ENCODE data around the gene DICER1. TPM values are rescaled to one million over a fixed set of nuclear protein-coding genes. Genes with fewer than 3 reads are reported as not detected.
"Not testable (repeated sequence)": the region's sequence is repeated elsewhere in the genome, so short reads cannot be mapped to it uniquely, and the experiment has no call there.

DICER1 gene
- total RNA-seq, 1 donor from 2014 or later, result 27.6 TPM

GRCh38 chr14:95142208-95142607, 15.1 kb downstream of the DICER1 start:
- no peaks in the 10 kb centered on the region for H3K27me3 ChIP-seq (ENCODE audit: control insufficient read depth, insufficient read depth, low read length)
- FAIRE-seq (no peak), DNase-seq (ENCODE audit: low read depth) (no peak)
- H3K36me3 ChIP-seq (ENCODE audit: control insufficient read depth, insufficient read depth, low read length), result no peaks in the 10 kb centered on the region
- no peak for TF ChIP-seq CTCF (IDR thresholded peaks at IDR 0.05; ENCODE audit: insufficient read depth, low read length, severe bottlenecking)
- no peak overlapping the region for H3K4me3 ChIP-seq (ENCODE audit: low read depth, low read length)

GRCh38 chr14:95141684-95142083, 15.6 kb downstream of the DICER1 start:
- Histone ChIP-seq H3K36me3 (ENCODE audit: control insufficient read depth, insufficient read depth, low read length) (no peaks in the 10 kb centered on the region), H3K4me3 (ENCODE audit: low read depth, low read length) (no peak overlapping the region), H3K27me3 (ENCODE audit: control insufficient read depth, insufficient read depth, low read length) (no peaks in the 10 kb centered on the region)
- FAIRE-seq (no peak), DNase-seq (ENCODE audit: low read depth) (no peak)
- no peak for TF ChIP-seq CTCF (IDR thresholded peaks at IDR 0.05; ENCODE audit: insufficient read depth, low read length, severe bottlenecking)

- no peak for TF ChIP-seq CTCF (IDR thresholded peaks at IDR 0.05; ENCODE audit: insufficient read depth, low read length, severe bottlenecking)
- H3K4me3 ChIP-seq (ENCODE audit: low read depth, low read length), result no peak overlapping the region
- FAIRE-seq (no peak), DNase-seq (ENCODE audit: low read depth) (peak; percentile 87)
- no peaks in the 10 kb centered on the region for H3K36me3 ChIP-seq (ENCODE audit: control insufficient read depth, insufficient read depth, low read length)
- H3K27me3 ChIP-seq (ENCODE audit: control insufficient read depth, insufficient read depth, low read length), result no peaks in the 10 kb centered on the region
Measured at GRCh38 chr14:95140060-95140858, 17.1 kb downstream of the DICER1 start.

GRCh38 chr14:95138876-95139275, 18.5 kb downstream of the DICER1 start:
- FAIRE-seq (no peak), DNase-seq (ENCODE audit: low read depth) (no peak)
- H3K4me3 ChIP-seq (ENCODE audit: low read depth, low read length), result no peak overlapping the region
- H3K36me3 ChIP-seq (ENCODE audit: control insufficient read depth, insufficient read depth, low read length), result no peaks in the 10 kb centered on the region
- no peak for TF ChIP-seq CTCF (IDR thresholded peaks at IDR 0.05; ENCODE audit: insufficient read depth, low read length, severe bottlenecking)
- no peaks in the 10 kb centered on the region for H3K27me3 ChIP-seq (ENCODE audit: control insufficient read depth, insufficient read depth, low read length)

GRCh38 chr14:95138455-95138854, 18.9 kb downstream of the DICER1 start:
- not testable (repeated sequence) for H3K4me3 ChIP-seq (ENCODE audit: low read depth, low read length); FAIRE-seq; H3K36me3 ChIP-seq (ENCODE audit: control insufficient read depth, insufficient read depth, low read length); DNase-seq (ENCODE audit: low read depth); H3K27me3 ChIP-seq (ENCODE audit: control insufficient read depth, insufficient read depth, low read length)

- Histone ChIP-seq H3K4me3 (ENCODE audit: low read depth, low read length) (no peak overlapping the region), H3K27me3 (ENCODE audit: control insufficient read depth, insufficient read depth, low read length) (no peaks in the 10 kb centered on the region), H3K36me3 (ENCODE audit: control insufficient read depth, insufficient read depth, low read length) (peaks cover 3% of the 10 kb centered on the region)
- DNase-seq (ENCODE audit: low read depth) (no peak), FAIRE-seq (no peak)
- no peak for TF ChIP-seq CTCF (IDR thresholded peaks at IDR 0.05; ENCODE audit: insufficient read depth, low read length, severe bottlenecking)
Measured at GRCh38 chr14:95137804-95138167, 19.5 kb downstream of the DICER1 start.
